OCI-LY3 (cell line): ENCODE results near the gene XRRA1.

Experiments
- CTCF ChIP-seq: fragments of 200-600, 300-600 bp; sonication (generic); IDR thresholded peaks from 2 replicates; pipeline ENCODE4 v1.5.1; 2014; ENCODE audit warnings: antibody characterized with exemption, low read length, low read depth
- EZH2phosphoT487 ChIP-seq: fragments of 200-600 bp; shearing (Covaris generic); IDR thresholded peaks from 2 replicates; pipeline ENCODE4 v1.6.1; 2018; ENCODE audit warnings: antibody characterized with exemption, mixed run types, low read depth

GRCh38 chr11:74984730-74985129 is 35.8 kb upstream of the XRRA1 start:
- TF ChIP-seq CTCF: no peak
- TF ChIP-seq EZH2phosphoT487: no peak
